Stimulated activated CD8-positive, alpha-beta memory T cell treated with anti-CD3 and anti-CD28 coated beads, Interleukin-2, amount 100 ng/mL, for 48 hours (primary cell): ENCODE measurements around the gene FCN3.

Experiments used
- DNase-seq, 2 donors: peaks; one replicate each; pipeline ENCODE4 v3.0.0-alpha.2; 2020; ENCODE audit warnings: low read depth in 2 of 2

FCN3 gene

DNA sequence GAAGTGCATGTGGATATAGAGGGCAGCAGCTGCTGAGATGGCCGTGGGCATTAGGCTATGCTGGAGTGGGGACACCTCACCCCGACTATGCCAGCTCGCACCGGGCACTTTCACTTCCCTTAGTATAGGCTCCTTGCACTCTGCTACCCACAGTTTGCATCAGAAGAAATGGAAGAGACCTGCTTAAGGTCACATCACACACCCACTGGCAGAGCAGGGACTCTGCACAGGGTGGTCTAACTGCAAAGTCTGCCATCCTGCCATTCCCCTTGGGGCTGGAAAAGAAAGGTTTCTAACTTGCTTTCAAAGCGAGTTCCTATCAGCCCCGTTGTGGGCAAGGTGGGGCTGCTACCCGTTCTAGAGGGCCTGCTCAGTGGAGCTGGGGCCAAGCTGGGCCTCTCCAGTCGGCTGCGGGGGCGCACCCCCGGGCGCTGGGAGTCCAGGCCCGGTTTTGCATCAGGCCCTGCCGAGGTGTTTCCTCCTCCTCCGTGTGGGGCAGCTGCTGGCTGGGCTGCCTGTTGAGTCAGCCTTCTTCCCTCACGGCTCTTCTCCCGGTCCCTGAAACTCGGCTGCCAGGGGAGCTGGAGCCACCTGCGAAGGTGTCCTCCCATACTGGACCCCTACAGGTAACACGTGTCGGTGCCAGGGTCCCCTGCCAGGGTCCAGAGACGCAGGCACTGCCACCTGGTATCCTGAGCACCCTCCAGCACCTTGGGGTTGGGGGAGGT lies 32.9 kb downstream of the FCN3 start, which contains the start of gene SYTL1:
Gene SYTL1 (plus strand): TSS at position 498 of the 728 bp plus-strand sequence. CDS start 3,313 bp downstream, outside the sequence.
- DNase-seq, result peak; percentile 52 to 57

DNA sequence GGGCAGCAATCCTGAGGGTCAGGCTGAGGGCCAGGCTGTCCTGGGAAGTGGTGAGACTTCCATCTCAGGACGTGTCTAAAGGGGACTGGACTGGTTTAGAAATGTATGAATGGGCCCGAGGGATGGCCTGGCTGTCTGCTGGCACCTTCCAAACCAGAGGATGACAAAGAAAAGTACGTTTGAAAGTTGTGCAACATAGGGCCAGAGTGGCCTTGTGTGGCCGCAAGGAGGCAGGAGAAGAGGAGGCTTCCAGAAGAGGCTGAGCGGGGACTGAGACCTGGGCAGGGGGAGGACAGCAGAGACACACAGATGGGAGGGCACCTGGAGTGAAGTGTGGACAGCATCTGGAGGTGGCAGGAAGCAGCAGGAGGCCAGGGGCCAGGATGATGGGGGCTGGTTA lies 35.4 kb downstream of the FCN3 start:
- DNase-seq, result no peak

DNA sequence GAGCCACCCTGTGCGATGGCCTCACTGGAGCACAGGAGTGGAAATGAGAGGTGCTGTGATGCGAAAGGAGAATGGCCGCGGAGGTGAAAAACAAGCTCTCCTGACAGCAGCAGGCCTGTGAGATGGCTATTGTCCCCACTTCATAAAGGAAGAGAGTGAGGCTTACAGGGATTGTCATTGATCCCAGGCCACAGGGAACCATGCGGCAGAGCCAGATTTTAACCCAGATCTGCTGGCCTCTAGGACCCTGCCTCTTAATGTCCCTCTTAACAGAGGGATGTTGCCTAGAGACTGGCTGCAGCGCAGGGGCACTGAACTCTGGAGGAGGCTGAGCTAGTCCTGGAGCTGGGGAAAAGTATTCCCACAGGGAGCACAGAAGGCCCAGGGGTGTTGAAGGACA lies 35.9 kb downstream of the FCN3 start:
- no peak for DNase-seq

DNA sequence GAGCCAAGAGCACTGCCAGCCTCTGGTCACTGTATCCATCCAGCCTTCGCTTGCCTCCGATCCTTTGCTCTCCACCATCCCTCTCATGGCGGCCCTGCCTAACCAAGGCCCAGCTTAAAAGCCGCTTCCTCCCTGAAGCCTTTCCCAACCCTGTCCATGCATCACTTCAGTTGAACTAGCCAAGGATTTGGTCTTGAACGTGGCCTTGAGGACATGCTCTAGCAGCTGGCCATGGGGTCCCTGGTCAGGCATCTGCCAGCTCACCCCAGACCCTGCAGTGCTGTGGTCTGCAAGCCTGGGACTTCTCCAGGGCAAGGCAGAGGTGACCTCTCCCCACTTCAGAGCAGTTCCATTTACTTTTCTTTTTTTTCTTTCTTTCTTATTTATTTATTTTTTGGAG lies 37.9 kb downstream of the FCN3 start:
- DNase-seq, result no peak

DNA sequence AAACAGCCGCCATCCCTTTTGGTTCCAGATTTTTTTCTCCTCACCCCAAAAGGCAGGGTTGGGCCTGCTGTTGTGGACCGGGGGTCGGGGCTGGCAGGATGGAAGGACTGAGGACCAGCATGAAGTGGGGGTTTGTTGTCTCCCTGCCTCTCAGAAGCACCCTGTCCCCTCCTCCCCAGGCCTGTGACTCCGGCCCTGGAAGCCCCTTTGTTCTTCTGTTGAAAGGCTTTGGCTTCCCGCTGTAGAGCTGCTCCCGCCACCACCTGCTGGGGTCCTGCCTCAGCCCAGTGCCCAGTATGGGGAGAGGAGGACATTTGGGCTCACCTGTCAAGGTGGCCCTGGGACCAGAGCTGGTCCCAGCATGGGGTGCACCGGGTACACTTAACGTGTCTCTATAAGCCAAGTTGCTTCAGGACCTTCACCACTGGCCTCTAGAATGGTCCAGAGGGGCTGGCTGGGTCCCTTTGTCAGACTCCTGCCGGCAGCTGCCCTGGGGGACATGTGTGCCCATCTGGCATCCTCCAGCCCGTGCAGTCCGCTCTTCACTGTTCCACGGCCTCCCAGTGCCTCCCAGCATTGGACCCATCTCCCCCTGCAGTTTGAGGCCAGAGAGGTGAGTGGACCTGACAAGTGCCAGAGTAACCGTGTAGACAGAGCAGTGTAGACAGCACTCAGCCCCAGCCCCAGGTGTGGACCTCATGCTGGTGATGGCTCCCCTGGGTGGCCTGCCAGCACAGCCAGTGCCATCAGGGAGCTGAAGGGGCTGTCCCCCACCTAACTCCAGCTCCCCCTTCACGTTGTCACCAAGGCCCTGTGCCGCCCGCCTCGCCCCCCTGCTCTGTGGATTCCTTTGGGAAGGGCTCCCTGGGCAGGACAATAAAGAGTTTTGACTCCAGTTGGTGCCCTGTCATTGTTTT lies 38.9 kb downstream of the FCN3 start:
- no peak for DNase-seq

DNA sequence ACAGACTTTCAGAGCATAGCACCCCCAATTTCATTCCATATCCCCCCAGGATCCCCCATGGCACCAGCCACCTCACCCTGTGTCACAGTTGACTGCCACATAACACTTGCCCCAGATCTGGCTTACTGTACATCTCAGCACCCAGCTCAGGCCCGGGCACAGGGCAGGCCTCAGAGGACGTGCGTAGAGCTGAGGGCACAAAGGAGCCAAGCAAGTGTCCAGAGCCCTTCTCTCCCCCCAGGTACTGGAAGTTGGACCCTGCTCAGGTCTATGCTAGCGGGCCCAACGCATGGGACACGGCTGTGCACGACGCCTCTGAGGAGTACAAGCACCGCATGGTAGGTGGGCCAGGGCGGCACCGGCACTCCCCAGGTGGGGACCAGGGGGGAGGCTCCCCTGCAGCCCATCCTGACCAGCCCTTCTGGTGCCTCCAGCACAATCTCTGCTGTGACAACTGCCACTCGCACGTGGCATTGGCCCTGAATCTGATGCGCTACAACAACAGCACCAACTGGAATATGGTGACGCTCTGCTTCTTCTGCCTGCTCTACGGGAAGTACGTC lies 40.8 kb downstream of the FCN3 start:
- DNase-seq, result no peak

DNA sequence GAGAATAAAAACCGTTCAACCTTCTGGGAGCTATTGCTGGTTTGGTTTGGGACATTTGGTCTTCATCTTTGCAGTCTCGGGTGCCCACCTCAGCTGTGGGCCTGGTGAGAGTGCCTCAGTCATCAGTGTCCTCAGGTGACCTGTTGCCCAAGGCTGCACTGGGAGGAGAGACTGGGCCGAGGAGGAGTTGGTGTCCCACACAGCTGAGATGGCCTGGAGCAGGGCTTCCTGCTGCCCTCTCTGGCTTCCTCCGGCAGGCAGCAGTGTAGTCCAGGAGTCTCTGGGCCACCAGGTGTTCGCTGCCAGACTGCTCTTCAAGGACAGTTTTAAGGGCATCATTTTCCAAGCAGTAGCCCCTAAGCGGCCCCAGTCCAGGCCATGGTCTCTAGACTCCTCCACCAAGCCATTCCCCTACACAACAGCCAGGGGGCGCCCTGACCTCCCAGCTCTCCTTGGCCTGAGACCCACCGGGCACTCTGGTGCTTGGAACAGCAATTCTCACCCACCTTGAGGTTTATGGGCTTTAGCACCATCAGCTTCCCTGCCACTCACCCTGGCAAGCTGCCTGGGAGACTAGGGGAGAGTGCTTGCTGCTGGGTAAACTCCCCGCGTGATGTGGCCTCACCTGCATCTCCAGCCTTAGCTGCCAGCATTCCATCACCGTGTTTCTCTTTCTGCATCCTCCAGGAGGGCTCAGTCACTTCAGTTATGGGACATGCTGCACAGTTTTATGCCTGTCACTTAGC lies 41.9 kb downstream of the FCN3 start:
- peak in 1 of 2 donors; percentile 36 for DNase-seq

DNA sequence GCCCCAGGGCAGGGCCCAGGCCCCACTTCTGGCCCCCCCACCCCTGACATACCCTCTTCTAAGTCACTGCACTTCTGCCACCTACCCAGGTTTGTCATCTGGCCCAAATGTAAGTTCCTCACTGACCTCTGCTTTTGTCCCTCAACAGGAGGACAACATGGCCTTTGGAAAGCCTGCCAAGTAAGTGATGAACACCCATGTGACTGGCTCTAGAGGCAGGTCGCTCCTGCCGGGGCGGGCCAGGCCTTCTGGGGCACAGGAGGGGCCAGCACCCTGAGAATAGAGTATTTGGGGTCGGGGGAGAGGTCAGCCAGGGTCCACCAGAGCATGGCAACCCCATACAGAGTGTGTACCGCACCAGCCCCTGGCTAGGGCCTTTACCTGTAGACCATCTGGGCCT lies 42.7 kb downstream of the FCN3 start:
- DNase-seq, result no peak

DNA sequence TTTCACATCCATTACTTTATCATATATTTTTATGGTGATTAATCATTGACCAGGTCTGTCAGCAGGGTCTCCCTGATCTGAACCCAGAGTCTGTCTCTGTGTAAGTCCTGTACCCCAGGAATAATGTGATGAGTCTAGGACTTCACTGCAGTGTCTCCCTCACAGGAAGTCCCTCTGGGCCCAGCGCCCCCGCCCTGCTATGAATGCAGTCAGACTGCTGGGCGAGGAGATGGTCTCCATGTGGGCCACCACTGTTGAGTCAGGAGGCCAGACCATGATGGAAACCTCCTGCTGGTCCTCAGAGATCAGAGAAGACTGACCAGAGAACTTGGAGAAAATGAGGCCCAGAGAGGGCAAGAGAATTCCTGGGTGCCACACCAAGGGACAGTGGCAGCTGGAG lies 43.2 kb downstream of the FCN3 start:
- no peak for DNase-seq

DNA sequence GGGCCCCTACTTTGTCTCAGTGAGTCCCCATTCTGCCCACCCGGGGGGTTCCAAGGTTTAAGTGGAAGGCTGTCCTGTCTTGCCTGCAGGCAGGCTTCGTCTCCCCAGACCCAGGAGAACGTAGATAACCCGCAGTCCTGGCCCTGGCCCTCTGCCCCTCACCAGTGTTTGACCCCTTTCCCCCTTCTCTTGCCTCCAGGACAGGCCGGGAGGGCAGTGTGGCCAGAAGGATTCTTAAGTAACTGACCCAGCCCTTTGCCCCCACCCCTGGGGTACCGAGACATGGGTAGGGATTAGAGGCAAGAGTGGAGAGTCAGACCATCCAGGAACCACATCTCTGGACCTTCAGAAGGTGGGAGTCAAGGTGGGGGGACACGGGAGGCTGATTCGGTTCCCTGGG lies 43.8 kb downstream of the FCN3 start:
- DNase-seq, result no peak

DNA sequence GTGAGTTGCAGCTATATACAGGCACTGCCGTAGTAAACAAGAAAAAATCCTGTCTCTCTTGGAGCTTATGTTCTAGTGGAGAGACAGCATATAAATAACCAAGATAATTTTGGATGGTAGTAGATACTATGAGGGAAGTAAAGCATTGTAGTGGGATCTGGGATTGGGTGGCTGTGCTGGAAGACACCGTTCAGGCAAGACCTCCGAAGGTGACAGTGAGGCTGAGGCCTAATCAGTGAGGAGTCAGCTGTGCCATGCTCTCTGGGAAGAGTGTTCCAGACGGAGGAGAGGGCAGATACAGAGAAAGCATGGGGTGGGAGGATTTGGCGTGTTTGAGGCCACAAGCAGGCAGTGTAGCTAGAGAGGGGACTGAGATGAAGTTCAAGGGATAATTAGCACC lies 46.7 kb downstream of the FCN3 start:
- DNase-seq, result no peak

DNA sequence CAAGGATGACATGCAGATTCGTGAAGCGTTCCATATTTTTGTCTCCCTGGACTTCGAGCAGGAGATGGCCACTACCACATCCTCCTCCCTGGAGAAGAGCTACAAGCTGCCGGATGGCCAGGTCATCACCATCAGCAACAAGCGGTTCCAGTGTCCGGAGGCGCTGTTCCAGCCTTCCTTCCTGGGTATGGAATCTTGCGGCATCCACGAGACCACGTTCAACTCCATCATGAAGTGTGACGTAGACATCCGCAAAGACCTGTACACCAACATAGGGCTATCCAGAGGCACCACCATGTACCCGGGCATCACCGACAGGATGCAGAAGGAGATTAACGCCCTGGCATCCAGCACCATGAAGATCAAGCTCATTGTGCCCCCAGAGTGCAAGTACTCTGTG lies 49.3 kb downstream of the FCN3 start:
- DNase-seq, result no peak

DNA sequence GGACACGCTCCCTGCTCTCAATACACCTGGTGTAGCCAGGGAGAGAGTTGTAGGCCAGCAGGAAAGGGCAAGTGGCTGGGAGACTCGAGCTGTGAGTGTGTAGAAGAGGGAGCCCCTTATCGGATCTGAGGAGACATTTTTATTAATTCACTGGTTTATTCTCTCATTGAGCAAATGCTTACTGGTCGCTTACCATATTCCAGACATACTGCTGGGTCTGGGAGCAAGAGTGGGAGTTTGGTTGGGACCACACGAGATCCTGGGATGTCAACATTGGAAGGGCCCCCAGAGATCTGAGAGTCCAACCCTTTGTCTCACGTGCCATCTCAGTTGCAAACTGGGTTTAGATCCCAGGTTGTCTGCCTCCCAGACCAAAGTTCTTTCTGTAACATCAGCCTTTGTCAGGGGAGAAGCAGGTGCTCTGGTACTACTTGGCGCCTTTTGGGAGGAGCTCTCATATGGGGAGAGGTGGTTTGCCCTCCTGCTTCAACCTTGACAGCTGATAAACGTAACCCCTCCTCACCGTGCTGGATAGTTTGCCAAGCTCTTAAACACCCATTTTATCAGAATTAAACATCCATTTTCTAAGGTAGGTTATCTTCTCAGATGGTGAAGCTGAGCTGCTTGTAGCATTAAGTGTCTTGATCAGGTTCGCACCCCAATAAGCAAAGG lies 51.9 kb downstream of the FCN3 start:
- DNase-seq, result no peak

DNA sequence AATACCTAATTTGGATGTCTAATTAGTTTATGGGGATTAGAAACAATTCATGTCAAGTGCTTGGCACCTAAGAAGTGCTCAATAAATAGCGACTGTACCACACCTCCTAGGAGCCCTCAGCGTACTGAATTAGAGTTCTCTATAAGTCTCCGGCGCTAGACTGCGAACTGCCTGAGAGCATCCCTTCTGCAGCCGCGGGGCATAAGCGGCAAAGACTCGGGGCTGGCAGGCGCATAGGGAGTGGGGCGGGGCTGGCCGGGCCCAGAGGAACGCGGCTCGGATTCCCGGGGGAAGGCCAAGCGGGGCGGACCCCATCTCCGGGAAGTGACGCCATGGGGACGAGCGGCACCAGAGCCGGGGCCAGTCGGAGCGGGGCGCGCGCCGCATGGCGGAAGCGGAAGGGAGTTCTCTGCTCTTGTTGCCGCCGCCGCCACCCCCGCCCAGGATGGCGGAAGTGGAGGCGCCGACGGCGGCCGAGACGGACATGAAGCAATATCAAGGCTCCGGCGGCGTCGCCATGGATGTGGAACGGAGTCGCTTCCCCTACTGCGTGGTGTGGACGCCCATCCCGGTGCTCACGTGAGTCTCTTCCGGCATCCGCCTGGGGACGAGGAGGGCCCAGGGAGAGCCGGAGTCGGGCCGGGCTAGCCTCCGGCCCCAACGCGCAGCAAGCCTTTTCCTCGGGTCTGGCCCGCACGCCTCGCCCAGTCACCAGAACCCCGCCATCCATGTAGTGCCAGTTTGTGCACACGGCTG lies 52.6 kb downstream of the FCN3 start, which contains the start of gene TMEM222:
Gene TMEM222 (plus strand): TSS at position 351 of the 756 bp plus-strand sequence. CDS start 35 bp downstream, at position 386.
- DNase-seq, result peak; percentile 95 to 97
